GM21360 (cell line): Measurements from ENCODE around the gene CSKMT.
"Not testable (repeated sequence)": the region's sequence is repeated elsewhere in the genome, so short reads cannot be mapped to it uniquely, and the experiment has no call there.

Experiments
- ATAC-seq: cut with Tn5 transposase; IDR thresholded peaks from one replicate; pipeline ENCODE4 v1.9.1; 2021; ENCODE audit warnings: mild to moderate bottlenecking, moderate library complexity; ENCODE audit not compliant: unreplicated experiment

Gene CSKMT, protein sequence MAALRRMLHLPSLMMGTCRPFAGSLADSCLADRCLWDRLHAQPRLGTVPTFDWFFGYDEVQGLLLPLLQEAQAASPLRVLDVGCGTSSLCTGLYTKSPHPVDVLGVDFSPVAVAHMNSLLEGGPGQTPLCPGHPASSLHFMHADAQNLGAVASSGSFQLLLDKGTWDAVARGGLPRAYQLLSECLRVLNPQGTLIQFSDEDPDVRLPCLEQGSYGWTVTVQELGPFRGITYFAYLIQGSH

DNA sequence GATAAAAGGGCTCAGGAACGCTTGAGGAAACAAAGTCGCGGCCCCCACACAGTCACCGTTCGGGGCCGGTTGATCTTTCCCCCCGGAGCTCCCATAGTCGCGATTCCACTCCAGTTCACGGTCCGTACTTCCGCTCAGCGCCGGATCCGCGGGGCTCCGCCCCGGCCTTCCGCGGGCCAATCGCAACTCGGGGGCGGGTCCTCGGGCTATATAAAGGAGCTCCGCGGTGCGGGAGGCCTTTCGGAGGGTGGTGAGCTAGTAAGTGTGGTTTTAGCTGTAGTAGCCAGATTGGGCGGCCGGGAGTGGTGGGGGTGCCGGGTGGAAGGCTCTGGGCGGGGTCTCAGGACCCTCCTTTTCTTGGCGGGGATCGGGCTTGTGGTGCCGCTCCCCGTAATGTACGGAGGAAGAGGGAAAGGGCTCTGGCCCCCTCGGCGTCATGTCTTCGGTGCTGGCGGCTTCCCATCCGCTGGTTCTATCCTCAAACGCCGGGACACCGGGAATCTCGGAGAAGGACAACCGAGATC is at the start of gene CSKMT, which contains the start of gene C11orf98:
TSS of gene CSKMT (plus strand) at position 238 of the 524 bp plus-strand sequence. CDS start 568 bp downstream, outside the sequence.
TSS of gene C11orf98 (minus strand) at position 136 of the 524 bp plus-strand sequence. CDS start at position 95, 41 bp downstream.
- ATAC-seq: peak; percentile 72

DNA sequence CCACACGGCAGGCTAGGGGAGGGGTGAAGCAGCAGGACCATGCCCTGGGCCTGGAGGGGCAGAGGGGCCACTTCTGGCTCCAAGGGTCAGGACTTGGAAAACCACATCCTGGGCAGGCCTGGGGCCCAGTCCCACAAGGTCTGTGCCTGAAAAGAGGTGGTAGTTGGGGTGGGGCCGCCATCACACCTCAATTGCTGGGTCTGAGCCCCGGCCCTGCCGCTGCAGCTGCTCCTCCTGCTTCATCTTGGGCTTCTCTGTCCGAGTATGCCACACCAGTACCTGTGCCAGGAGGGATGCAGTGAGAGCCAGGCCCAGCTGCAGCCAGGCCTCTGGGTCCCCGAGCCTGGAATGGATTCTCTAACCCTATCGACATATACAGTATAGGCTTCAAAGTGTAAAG is 49.6 kb upstream of the CSKMT start:
- no peak for ATAC-seq

DNA sequence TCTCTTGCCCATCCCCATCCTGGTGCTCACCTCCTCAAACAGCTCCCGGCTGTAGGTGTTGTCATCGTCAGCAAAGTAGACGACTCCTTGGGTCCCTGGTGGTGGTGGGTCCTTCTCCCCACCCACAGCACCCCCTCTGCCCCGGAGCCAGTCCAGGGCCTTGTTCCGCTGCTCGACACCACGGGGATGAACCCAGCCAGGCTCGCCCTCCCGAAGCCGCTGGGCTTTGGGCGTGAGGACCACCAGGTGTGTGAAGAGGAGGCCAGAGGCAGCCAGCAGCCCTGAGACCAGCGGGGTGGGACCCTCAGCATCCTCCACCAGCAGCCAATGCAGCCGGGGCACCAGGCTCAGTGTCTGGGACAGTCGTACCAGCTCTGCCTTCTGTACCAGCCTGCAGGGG is 48.2 kb upstream of the CSKMT start:
- not testable (repeated sequence) for ATAC-seq

DNA sequence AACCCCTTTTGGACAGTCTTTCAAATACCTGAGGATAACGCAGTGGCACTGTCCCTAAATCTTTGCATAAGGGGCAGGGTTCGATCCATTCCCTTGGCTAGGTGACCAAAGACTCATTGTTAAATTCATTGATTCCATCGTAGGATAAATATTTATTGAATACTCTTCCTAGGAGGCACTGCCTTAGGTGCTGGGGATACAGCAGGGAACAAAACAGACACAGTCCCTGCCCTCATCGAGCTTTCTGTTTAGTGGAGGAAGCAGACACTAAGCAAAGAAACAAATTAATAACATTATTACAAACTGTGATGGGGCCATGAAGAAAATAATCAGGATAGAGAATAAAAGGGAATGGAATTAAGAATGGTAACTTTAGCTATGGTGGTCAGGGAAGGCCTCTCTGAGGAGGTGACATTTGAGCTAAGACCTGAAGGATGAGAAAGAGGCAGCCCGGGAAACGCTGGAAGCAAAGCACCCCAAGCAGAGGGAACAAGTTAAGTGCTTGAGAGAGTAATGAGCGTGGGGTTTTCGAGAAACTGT is 44.0 kb upstream of the CSKMT start:
- ATAC-seq: no peak

DNA sequence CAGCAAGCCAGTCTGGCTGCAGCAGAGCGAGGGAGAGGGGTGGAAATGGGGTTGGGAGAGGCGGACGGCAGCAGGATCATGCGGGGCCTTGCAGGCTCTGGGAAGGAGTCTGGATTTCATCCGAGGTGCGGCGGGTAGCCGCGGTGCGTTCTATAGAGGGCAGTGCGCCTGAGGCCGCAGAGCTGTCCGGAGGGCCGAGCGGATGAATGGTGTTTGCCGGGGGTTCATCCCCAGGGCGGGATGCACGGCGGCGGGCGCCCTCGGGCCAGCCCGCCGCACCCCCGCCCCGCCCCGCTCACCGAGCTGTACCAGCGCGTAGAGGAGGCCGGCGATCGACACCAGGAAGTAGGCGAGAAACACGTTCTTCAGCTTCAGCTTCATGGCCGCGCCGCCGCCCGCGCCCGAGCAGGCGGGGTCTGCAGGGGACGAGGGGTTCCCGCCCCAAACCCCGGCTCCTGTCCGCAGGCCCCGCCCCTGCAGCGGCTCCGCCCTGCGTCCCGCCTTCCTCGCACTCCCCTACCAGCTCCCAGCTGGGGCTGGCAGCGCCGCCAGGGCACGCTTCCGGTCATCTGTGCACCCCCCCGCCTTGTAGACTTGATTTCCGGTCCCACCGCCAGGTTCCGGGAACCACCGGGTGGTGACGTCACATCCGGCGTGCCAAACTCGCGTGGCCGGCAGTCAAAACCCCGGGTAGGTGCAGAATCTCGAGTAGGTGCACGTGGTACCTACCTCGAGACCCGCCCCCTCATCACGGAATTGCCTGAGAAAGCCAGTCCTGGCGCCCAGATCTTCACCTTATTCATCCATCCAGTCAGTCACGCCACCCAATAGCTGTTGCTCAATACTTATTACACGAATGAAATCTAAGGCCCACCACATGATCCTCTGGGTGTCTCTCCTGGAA is 43.3 kb upstream of the CSKMT start, which contains the start of gene B3GAT3:
TSS of gene B3GAT3 (minus strand) at position 420 of the 904 bp plus-strand sequence. CDS start at position 381, 39 bp downstream.
- ATAC-seq: peak; percentile 90

DNA sequence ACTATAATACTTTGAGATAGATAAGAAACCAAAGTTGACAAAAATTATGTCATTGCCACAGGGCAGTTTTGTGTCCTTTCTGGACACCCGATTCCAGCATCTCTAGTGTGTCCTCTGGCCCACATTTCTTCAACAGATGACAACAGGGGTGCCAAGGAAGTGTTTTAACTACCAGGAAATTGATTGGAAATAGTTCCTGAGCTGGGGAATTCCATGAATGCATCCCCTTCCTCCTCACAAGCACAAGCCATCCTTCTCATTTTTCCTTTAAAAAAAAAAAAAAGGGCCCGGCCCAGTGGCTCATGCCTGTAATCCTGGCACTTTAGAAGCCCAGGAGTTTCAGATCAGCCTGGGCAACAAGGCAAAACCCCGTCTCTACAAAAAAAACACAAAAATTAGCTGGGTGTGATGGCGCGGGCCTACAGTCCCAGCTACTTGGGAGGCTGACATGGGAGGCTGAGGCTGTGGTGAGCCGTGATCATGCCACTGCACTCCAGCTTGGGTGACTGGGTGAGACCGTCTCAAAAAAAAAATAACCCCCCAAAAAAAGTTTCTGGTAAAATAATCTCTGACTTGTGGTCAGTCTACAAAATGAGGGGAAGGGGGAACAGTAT is 42.5 kb upstream of the CSKMT start:
- no peak for ATAC-seq

GRCh38 chr11:62627713-62628112 is 37.4 kb upstream of the CSKMT start:
- ATAC-seq: no peak

DNA sequence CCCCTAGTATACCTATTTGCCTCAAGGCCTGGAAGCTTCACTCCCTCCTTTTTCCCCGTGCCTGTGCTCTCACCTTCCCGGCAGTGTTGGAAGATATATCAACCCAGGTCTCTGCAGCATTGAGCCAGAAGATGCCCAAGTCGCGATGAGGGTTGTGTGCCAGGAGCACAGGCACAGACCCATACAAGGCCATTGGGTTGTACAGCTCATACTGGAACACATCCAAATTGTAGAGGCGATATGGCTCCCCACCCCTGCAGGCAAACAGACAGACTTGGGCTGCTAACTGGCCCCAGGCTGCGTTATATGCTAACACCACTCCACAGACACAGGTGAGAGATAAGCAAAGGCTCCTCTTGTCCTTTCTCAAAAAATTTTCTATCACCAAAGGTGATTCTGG is 32.6 kb upstream of the CSKMT start:
- ATAC-seq: no peak

GRCh38 chr11:62644220-62644619 is 20.9 kb upstream of the CSKMT start:
- ATAC-seq: no peak

DNA sequence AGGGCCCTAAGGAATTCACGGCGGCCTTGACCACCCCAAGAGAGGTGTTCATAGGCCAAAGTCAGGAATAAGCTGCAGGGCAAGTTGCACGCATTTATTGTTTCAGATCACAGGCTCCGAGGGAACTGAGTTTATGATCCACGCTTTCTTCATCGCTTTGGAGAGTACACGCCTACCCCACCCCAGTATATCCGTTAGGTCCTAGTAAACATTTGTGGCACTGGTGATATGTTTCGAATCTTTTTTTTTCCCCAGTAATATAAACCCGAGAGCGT is 19.5 kb upstream of the CSKMT start:
- ATAC-seq: no peak

DNA sequence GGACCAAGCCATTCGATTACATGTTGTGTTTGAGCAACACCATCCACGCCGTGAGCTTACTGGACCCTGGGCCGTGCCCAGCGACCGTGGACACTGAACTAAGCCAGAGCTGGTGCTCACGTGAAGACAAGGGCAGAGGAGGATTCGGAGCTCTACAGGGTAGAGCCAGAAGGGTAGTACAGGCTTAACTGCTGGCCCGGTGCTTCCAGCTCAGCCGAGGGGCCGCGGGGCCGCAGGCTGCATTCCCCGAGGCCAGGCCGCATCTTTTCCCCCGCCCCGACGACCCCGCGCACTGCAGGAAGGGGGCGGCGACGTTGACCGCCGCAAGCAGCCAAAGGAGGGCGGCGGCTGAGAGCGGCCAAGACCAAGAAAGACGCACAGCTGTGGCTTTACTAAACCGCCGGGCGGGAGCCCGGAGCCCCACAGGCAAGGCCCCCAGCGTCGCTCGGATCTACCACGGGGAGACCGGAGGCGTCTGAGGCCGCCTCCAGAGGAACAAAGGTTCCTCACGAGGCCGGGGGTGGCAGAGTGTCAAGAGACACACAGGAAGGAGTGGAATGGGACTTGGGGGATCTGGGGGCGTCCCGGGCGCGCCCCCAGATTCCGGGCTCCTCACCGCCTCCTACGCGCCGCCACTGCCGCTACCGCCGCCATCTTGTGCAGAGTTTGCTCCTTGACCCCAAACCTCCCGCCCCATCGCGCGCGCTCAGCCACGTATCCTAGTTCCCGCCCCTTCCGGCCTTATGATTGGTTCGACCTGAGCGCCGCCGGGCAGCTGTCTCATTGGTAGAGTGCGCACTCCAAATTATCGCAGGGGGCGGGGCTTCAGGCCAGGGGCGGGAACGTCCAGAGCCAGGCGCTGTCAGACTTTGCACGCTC is 18.9 kb upstream of the CSKMT start, which contains the start of gene GANAB:
TSS of gene GANAB (minus strand) at position 668 of the 879 bp plus-strand sequence. CDS start at position 654, 14 bp downstream.
- ATAC-seq: peak; percentile 95

- no peak for ATAC-seq
These were observed 18.1 kb upstream of the CSKMT start for GRCh38 chr11:62646825-62647608.

GRCh38 chr11:62647609-62648005 is 17.5 kb upstream of the CSKMT start:
- no peak for ATAC-seq

GRCh38 chr11:62648185-62648966 is 16.7 kb upstream of the CSKMT start:
- ATAC-seq: no peak

GRCh38 chr11:62648967-62649364 is 16.1 kb upstream of the CSKMT start:
- ATAC-seq: no peak

GRCh38 chr11:62649486-62649885 is 15.6 kb upstream of the CSKMT start:
- ATAC-seq: no peak

DNA sequence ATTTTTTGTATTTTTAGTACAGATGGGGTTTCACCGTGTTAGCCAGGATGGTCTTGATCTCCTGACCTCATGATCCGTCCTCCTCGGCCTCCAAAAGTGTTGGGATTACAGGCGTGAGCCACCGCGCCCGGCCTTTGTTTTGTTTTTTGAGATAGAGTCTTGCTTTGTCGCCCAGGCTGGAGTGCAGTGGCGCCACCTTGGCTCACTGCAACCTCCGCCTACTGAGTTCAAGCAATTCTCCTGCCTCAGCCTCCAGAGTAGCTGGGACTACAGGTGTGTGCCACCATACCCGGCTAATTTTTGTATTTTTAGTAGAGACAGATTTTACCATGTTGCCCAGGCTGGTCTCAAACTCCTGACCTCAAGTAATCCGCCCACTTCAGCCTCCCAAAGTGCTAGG is 14.8 kb upstream of the CSKMT start:
- not testable (repeated sequence) for ATAC-seq
